Fibroblast of lung (primary cell): ENCODE data around the gene SCGB1C2. TPM values are rescaled to one million over a fixed set of nuclear protein-coding genes. Genes with fewer than 3 reads are reported as not detected.

Experiments
- DNase-seq, 2 donors: peaks; one replicate each; pipeline versions ENCODE4 v3.0.0 to v3.0.0-alpha.2; 2010; ENCODE audit warnings: low read depth in 2 of 2
- H2AFZ ChIP-seq: 2 replicates; pipeline ENCODE4 v1.5.1; 2012; ENCODE audit warnings: low read length, control low read depth, inconsistent platforms
- H3K27ac ChIP-seq: 2 replicates; pipeline ENCODE4 v1.5.1; 2011; ENCODE audit warnings: low read length, control low read depth; ENCODE audit not compliant: insufficient read depth
- H3K27me3 ChIP-seq: 2 replicates; pipeline ENCODE4 v1.5.1; 2011; ENCODE audit warnings: mild to moderate bottlenecking, low read length; ENCODE audit not compliant: control insufficient read depth, insufficient read depth
- H3K36me3 ChIP-seq: 2 replicates; pipeline ENCODE4 v1.5.1; 2011; ENCODE audit warnings: low read length; ENCODE audit not compliant: control insufficient read depth, insufficient read depth
- H3K4me1 ChIP-seq: 2 replicates; pipeline ENCODE4 v1.5.1; 2011; ENCODE audit warnings: low read length; ENCODE audit not compliant: control insufficient read depth, insufficient read depth; ENCODE audit errors: extremely low read depth
- H3K4me2 ChIP-seq: 2 replicates; pipeline ENCODE4 v1.5.1; 2011; ENCODE audit warnings: low read length, control low read depth; ENCODE audit not compliant: insufficient read depth; ENCODE audit errors: extremely low read depth
- H3K4me3 ChIP-seq, 4 experiments: fragments of 200-600 bp in 1 of 4; sonication (generic) in 1 of 4; replicated peaks in 1 of 4; 2 replicates each; pipeline ENCODE4 v1.5.1; 2011 to 2016; ENCODE audit warnings: low read length in 4 of 4, low read depth in 3 of 4, mild to moderate bottlenecking in 3 of 4, control low read depth in 2 of 4, inconsistent platforms in 1 of 4, mixed read lengths in 1 of 4; ENCODE audit not compliant: insufficient read depth in 1 of 4; ENCODE audit errors: control extremely low read depth in 1 of 4
- H3K79me2 ChIP-seq: 2 replicates; pipeline ENCODE4 v1.5.1; 2012; ENCODE audit warnings: mild to moderate bottlenecking, low read length, inconsistent platforms; ENCODE audit not compliant: control insufficient read depth, insufficient read depth
- H3K9ac ChIP-seq: 2 replicates; pipeline ENCODE4 v1.5.1; 2011; ENCODE audit warnings: mild to moderate bottlenecking, low read length, control low read depth; ENCODE audit not compliant: insufficient read depth
- H3K9me3 ChIP-seq: 2 replicates; pipeline ENCODE4 v1.5.1; 2012; ENCODE audit warnings: low read depth, low read length; ENCODE audit not compliant: control insufficient read depth, insufficient read depth
- H4K20me1 ChIP-seq: 2 replicates; pipeline ENCODE4 v1.5.1; 2011; ENCODE audit warnings: low read length; ENCODE audit not compliant: control insufficient read depth, insufficient read depth; ENCODE audit errors: extremely low read depth
- EZH2 ChIP-seq: IDR thresholded peaks from 2 replicates; pipeline ENCODE4 v1.5.1; 2012; ENCODE audit warnings: low read length, control low read depth, mild to moderate bottlenecking; ENCODE audit errors: missing control alignments
- polyA plus RNA-seq, 2 donors: library from polyadenylated mRNA; depleted of rRNA in 1 of 2; stranded (reverse) in 1 of 2; unstranded in 1 of 2; fragments of >200 nt; gene quantifications; 2 replicates each; pipeline ENCODE4 v1.2.1, GENCODE V29; 2011 to 2012; ENCODE audit warnings: missing spikeins in 1 of 2
- total RNA-seq: library from RNA; depleted of rRNA; stranded (reverse); fragments of >200 nt; gene quantifications from 2 replicates; pipeline ENCODE4 v1.2.1, GENCODE V29; 2014
- TF ChIP-seq, protein P1 (sequence below), 2 donors: IDR thresholded peaks in 1 of 2; conservative IDR thresholded peaks in 1 of 2; 1 replicate in 1 of 2; 2 replicates in 1 of 2; pipeline ENCODE4 v1.5.1; 2011 to 2012; ENCODE audit warnings: low read length in 2 of 2, control low read depth in 1 of 2, inconsistent platforms in 1 of 2, low read depth in 1 of 2, mild to moderate bottlenecking in 1 of 2

Gene SCGB1C2
- total and polyA plus RNA-seq, 2 donors (not counting 1 experiment from before 2014, with no cell fraction given) = not detected

- peak overlapping the region; percentile 60 for H2AFZ ChIP-seq
These were observed 5.8 kb downstream of the SCGB1C2 start for GRCh38 chr17:142876-143784.

GRCh38 chr17:143785-144281 lies 6.5 kb downstream of the SCGB1C2 start:
- TF ChIP-seq EZH2 = no peak
- TF ChIP-seq, protein P1, sequence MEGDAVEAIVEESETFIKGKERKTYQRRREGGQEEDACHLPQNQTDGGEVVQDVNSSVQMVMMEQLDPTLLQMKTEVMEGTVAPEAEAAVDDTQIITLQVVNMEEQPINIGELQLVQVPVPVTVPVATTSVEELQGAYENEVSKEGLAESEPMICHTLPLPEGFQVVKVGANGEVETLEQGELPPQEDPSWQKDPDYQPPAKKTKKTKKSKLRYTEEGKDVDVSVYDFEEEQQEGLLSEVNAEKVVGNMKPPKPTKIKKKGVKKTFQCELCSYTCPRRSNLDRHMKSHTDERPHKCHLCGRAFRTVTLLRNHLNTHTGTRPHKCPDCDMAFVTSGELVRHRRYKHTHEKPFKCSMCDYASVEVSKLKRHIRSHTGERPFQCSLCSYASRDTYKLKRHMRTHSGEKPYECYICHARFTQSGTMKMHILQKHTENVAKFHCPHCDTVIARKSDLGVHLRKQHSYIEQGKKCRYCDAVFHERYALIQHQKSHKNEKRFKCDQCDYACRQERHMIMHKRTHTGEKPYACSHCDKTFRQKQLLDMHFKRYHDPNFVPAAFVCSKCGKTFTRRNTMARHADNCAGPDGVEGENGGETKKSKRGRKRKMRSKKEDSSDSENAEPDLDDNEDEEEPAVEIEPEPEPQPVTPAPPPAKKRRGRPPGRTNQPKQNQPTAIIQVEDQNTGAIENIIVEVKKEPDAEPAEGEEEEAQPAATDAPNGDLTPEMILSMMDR (conservative IDR thresholded peaks at IDR 0.05 in 1 of 2, IDR thresholded peaks at IDR 0.05 in 1 of 2; ENCODE audit: low read depth in 1 of 2, low read length in 2 of 2) = peak; percentile 50 to 52
- H3K27me3 ChIP-seq = no peaks in the 10 kb centered on the region
- no peaks in the 10 kb centered on the region for H3K4me1 ChIP-seq
- peak overlapping the region in 1 of 4 experiments; percentile 17 for H3K4me3 ChIP-seq
- no peaks in the 10 kb centered on the region for H3K9me3 ChIP-seq
- H3K36me3 ChIP-seq = no peaks in the 10 kb centered on the region
- no peaks in the 10 kb centered on the region for H3K79me2 ChIP-seq
- no peak overlapping the region for H3K9ac ChIP-seq
- H3K27ac ChIP-seq = no peak overlapping the region
- H2AFZ ChIP-seq = peak overlapping the region; percentile 60
- DNase-seq = peak; percentile 45 to 50
- H4K20me1 ChIP-seq = no peaks in the 10 kb centered on the region
- no peak overlapping the region for H3K4me2 ChIP-seq

More at GRCh38 chr17:142876-143784, 5.8 kb downstream of the SCGB1C2 start:
- Histone ChIP-seq H3K27ac (no peak overlapping the region), H3K79me2 (no peaks in the 10 kb centered on the region), H4K20me1 (no peaks in the 10 kb centered on the region), H3K36me3 (no peaks in the 10 kb centered on the region), H3K27me3 (no peaks in the 10 kb centered on the region), H3K4me1 (no peaks in the 10 kb centered on the region), H3K4me2 (no peak overlapping the region), H3K9ac (no peak overlapping the region), H3K4me3 (no peak overlapping the region), H3K9me3 (no peaks in the 10 kb centered on the region)
- TF ChIP-seq, protein P1 (conservative IDR thresholded peaks at IDR 0.05 in 1 of 2, IDR thresholded peaks at IDR 0.05 in 1 of 2; ENCODE audit: low read depth in 1 of 2, low read length in 2 of 2) = no peak
- TF ChIP-seq EZH2 = no peak
- DNase-seq = no peak

GRCh38 chr17:144936-145670 lies 7.7 kb downstream of the SCGB1C2 start:
- no peaks in the 10 kb centered on the region for H3K27me3 ChIP-seq
- H3K36me3 ChIP-seq = no peaks in the 10 kb centered on the region
- H3K27ac ChIP-seq = no peak overlapping the region
- H3K9ac ChIP-seq = no peak overlapping the region
- H3K9me3 ChIP-seq = no peaks in the 10 kb centered on the region
- H4K20me1 ChIP-seq = no peaks in the 10 kb centered on the region
- TF ChIP-seq, protein P1 (conservative IDR thresholded peaks at IDR 0.05 in 1 of 2, IDR thresholded peaks at IDR 0.05 in 1 of 2; ENCODE audit: low read depth in 1 of 2, low read length in 2 of 2) = no peak
- TF ChIP-seq EZH2 = no peak
- no peak overlapping the region for H2AFZ ChIP-seq
- no peaks in the 10 kb centered on the region for H3K79me2 ChIP-seq
- H3K4me2 ChIP-seq = no peak overlapping the region
- no peak for DNase-seq
- no peaks in the 10 kb centered on the region for H3K4me1 ChIP-seq
- no peak overlapping the region for H3K4me3 ChIP-seq
